Tibial nerve (tissue), 4 donors: ENCODE measurements around the gene NHERF2. TPM values are rescaled to one million over a fixed set of nuclear protein-coding genes. Genes with fewer than 3 reads are reported as not detected.

Experiments used
- DNase-seq, 2 donors: peaks; one replicate each; pipeline ENCODE4 v3.0.0-alpha.2; 2019; ENCODE audit warnings: low spot score in 2 of 2
- H3K27ac ChIP-seq, 4 donors: fragments of 200-600 bp; sonication (generic) in 3 of 4; one replicate each; pipeline ENCODE4 v1.5.1; 2017 to 2019; ENCODE audit warnings: mild to moderate bottlenecking in 1 of 4
- H3K27me3 ChIP-seq, 2 donors: fragments of 200-600 bp; sonication (generic) in 1 of 2; one replicate each; pipeline versions ENCODE4 v1.5.1 to v1.6.0; 2017 to 2019
- H3K36me3 ChIP-seq, 3 donors: fragments of 200-600 bp; sonication (generic); one replicate each; pipeline ENCODE4 v1.5.1; 2018 to 2019
- H3K4me1 ChIP-seq, 4 donors: fragments of 200-600 bp; sonication (generic) in 3 of 4; one replicate each; pipeline ENCODE4 v1.5.1; 2017 to 2019
- H3K4me3 ChIP-seq, 4 donors: fragments of 200-600 bp; sonication (generic) in 3 of 4; one replicate each; pipeline ENCODE4 v1.5.1; 2017 to 2019; ENCODE audit warnings: mild to moderate bottlenecking in 1 of 4, moderate library complexity in 1 of 4
- H3K9me3 ChIP-seq, 4 donors: fragments of 200-600 bp; sonication (generic) in 3 of 4; one replicate each; pipeline ENCODE4 v1.5.1; 2017 to 2019
- CTCF ChIP-seq, 5 experiments: fragments of 200-600 bp in 3 of 5; fragments of 450-650 bp in 2 of 5; sonication (generic) in 3 of 5; IDR thresholded peaks; one replicate each; pipeline ENCODE4 v1.5.1; 2016 to 2019; ENCODE audit warnings: antibody characterized with exemption in 5 of 5, mild to moderate bottlenecking in 3 of 5, moderate library complexity in 2 of 5
- EP300 ChIP-seq, 2 donors: sonication (generic); formaldehyde crosslinking; IDR thresholded peaks; one replicate each; pipeline ENCODE4 v1.6.1; 2017; ENCODE audit warnings: antibody characterized with exemption in 2 of 2, mild to moderate bottlenecking in 1 of 2
- POLR2A ChIP-seq, 2 donors: fragments of 450-650 bp; IDR thresholded peaks; one replicate each; pipeline ENCODE4 v1.6.1; 2017; ENCODE audit warnings: antibody characterized with exemption in 2 of 2, mild to moderate bottlenecking in 2 of 2, moderate library complexity in 2 of 2
- WGBS, 2 donors: methylation state at CpG; one replicate each; pipeline ENCODE4 v1.1.5; 2018; 5-methylcytosine and 5-hydroxymethylcytosine counted together
- total RNA-seq, 4 donors: library from RNA; depleted of rRNA; stranded (reverse); fragments of >200 nt; gene quantifications; one replicate each; pipeline ENCODE4 v1.1.0, GENCODE V29; 2016

NHERF2 gene
- total RNA-seq, 4 donors from 2014 or later = 54.7 to 83.1 (median 64.9) TPM

GRCh38 chr16:2076072-2076865, 49.6 kb downstream of the NHERF2 start:
- DNase-seq = no peak
- WGBS, 2 donors = 89 to 92% methylated on average over 18 to 27 of the region's 28 CpGs
- TF ChIP-seq EP300 (IDR thresholded peaks at IDR 0.05) (no peak), POLR2A (IDR thresholded peaks at IDR 0.05) (no peak), CTCF (IDR thresholded peaks at IDR 0.05) (no peak)
- H3K27ac ChIP-seq = peak overlapping the region in 1 of 4 donors; percentile 5
- H3K9me3 ChIP-seq = no peaks in the 10 kb centered on the region
- no peak overlapping the region for H3K4me3 ChIP-seq
- no peaks in the 10 kb centered on the region for H3K27me3 ChIP-seq
- no peaks in the 10 kb centered on the region for H3K4me1 ChIP-seq
- H3K36me3 ChIP-seq = peaks cover 4 to 100% (median 21%) of the 10 kb centered on the region in 3 donors

DNA sequence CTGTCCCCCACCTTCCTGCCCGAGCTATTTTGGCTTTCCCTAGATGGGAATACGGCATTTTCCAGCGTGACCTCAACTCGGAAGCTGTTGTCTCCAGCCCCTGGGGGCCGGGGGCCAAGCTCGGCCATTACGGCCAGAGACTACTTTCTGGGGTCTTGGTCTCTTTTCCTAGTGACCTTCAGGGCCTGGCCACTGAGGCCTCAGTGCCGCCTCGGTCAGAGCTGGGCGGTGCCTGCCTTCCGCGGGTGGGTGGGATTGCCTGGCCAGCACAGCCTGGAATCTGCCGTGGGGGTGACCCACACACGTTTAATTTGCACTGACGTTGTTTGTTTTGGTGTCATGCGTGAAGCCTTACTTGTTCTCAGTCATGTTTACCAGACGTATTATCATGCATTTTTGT, 50.3 kb downstream of the NHERF2 start:
- no peak for TF ChIP-seq CTCF (IDR thresholded peaks at IDR 0.05)
- no peak for TF ChIP-seq EP300 (IDR thresholded peaks at IDR 0.05)
- TF ChIP-seq POLR2A (IDR thresholded peaks at IDR 0.05) = no peak
- Histone ChIP-seq H3K27me3 (no peaks in the 10 kb centered on the region), H3K36me3 (peaks cover 4 to 100% (median 21%) of the 10 kb centered on the region in 3 donors), H3K4me3 (no peak overlapping the region), H3K4me1 (peaks cover 0 to 2% (median 0%) of the 10 kb centered on the region in 4 donors), H3K9me3 (no peaks in the 10 kb centered on the region), H3K27ac (peak overlapping the region in 1 of 4 donors; percentile 5)
- WGBS, 2 donors = 84 to 85% methylated on average over 17 of the region's 17 CpGs
- no peak for DNase-seq

GRCh38 chr16:2077696-2078095, 51.0 kb downstream of the NHERF2 start:
- DNase-seq = no peak
- H3K36me3 ChIP-seq = peaks cover 4 to 100% (median 19%) of the 10 kb centered on the region in 3 donors
- WGBS, 2 donors = 87 to 90% methylated on average over 21 of the region's 21 CpGs
- no peaks in the 10 kb centered on the region for H3K27me3 ChIP-seq
- peaks cover 0 to 8% (median 0%) of the 10 kb centered on the region in 4 donors for H3K4me1 ChIP-seq
- TF ChIP-seq EP300 (IDR thresholded peaks at IDR 0.05) (no peak), POLR2A (IDR thresholded peaks at IDR 0.05) (no peak), CTCF (IDR thresholded peaks at IDR 0.05) (no peak)
- no peaks in the 10 kb centered on the region for H3K9me3 ChIP-seq
- no peak overlapping the region for H3K4me3 ChIP-seq
- H3K27ac ChIP-seq = no peak overlapping the region

DNA sequence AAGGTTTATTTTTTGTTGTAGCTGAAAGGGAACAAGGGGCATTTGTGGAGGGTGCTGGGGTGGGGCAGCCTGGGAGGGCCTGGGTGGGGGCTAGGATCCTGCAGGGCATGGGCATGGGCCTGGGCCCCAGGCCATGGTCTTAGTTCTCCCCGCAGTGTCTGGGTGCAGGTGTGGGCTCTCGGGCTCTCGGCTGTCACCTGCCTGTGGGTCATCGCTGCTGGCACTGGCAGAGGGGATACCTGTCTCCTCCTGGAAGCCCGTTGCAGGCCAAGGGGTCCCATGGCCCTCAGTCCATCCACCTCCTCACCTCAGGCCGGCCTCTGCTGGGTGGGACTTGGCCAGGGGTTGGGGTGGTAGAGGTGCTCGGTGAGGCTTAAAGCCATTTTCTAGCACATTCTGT, 51.4 kb downstream of the NHERF2 start:
- Histone ChIP-seq H3K27me3 (no peaks in the 10 kb centered on the region), H3K4me1 (peaks cover 0 to 8% (median 0%) of the 10 kb centered on the region in 4 donors), H3K4me3 (no peak overlapping the region), H3K27ac (no peak overlapping the region), H3K9me3 (no peaks in the 10 kb centered on the region), H3K36me3 (peaks cover 4 to 100% (median 15%) of the 10 kb centered on the region in 3 donors)
- TF ChIP-seq POLR2A (IDR thresholded peaks at IDR 0.05) (no peak), EP300 (IDR thresholded peaks at IDR 0.05) (no peak), CTCF (IDR thresholded peaks at IDR 0.05) (no peak)
- DNase-seq = no peak
- 86 to 93% methylated on average over 4 to 7 of the region's 7 CpGs for WGBS, 2 donors

DNA sequence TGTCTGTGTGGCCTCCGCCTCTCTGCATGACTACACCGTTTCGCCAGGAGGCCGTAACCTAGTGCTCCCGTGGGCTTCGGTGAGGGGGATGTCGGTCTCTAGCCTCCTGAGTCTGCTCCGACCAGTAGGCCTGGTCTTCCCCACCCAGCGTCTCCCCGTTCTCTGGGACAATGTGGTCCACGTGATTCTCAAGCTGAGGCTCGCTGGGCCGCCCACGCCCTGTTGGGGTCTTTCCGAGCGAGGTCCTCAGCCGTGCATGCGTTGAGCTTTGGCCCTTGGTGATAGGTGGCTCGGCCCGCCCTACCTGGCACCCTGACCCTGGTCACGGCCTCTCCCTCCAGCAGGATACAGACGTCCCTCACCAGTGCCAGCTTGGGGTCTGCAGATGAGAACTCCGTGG, 52.0 kb downstream of the NHERF2 start:
- no peaks in the 10 kb centered on the region for H3K9me3 ChIP-seq
- H3K27me3 ChIP-seq = no peaks in the 10 kb centered on the region
- peaks cover 4 to 100% (median 14%) of the 10 kb centered on the region in 3 donors for H3K36me3 ChIP-seq
- no peak overlapping the region for H3K4me3 ChIP-seq
- no peak for DNase-seq
- TF ChIP-seq POLR2A (IDR thresholded peaks at IDR 0.05) (no peak), CTCF (IDR thresholded peaks at IDR 0.05) (no peak), EP300 (IDR thresholded peaks at IDR 0.05) (no peak)
- peaks cover 0 to 8% (median 0%) of the 10 kb centered on the region in 4 donors for H3K4me1 ChIP-seq
- no peak overlapping the region for H3K27ac ChIP-seq
- WGBS, 2 donors = 94 to 96% methylated on average over 22 to 23 of the region's 23 CpGs
